OCI-LY7 (cell line): ENCODE measurements around the gene FCRL6. TPM values are rescaled to one million over a fixed set of nuclear protein-coding genes. Genes with fewer than 3 reads are reported as not detected.

Experiments used
- BruUV-seq: library from RNA; stranded (reverse); fragments of 400-500 nt; replicated peaks from 2 replicates; lab custom pipeline; 2021; lab: Mats Ljungman, UMichigan
- CTCF ChIA-PET: fragments of 300-600 bp; sonication (Branson Sonifier 250); formaldehyde crosslinking; loops from one replicate; lab custom pipeline; 2022; ENCODE audit warnings: antibody characterized with exemption; ENCODE audit not compliant: unreplicated experiment; lab: Charles Lee
- POLR2A ChIA-PET: fragments of 300-600 bp; sonication (Branson Sonifier 250); formaldehyde crosslinking; loops from one replicate; lab custom pipeline; 2022; ENCODE audit warnings: antibody characterized with exemption; lab: Charles Lee
- DNase-seq: peaks from one replicate; pipeline ENCODE4 v3.0.0-alpha.2; 2015; ENCODE audit warnings: low spot score
- H2AFZ ChIP-seq: fragments of 200-600 bp; sonication (generic), shearing (Covaris generic); 2 replicates; pipeline ENCODE4 v1.6.1; 2014; ENCODE audit warnings: mild to moderate bottlenecking, antibody characterized with exemption, low read length, moderate library complexity
- H3K27ac ChIP-seq: fragments of 200-600 bp; sonication (generic); 2 replicates; pipeline ENCODE4 v1.5.1; 2014; ENCODE audit warnings: mixed run types, low read depth, mild to moderate bottlenecking, moderate library complexity, low read length, inconsistent platforms; ENCODE audit not compliant: poor library complexity, severe bottlenecking
- H3K36me3 ChIP-seq: fragments of 200-600 bp; sonication (generic); 2 replicates; pipeline ENCODE4 v1.6.1; 2014; ENCODE audit warnings: mild to moderate bottlenecking, antibody characterized with exemption, low read length, moderate library complexity, mixed read lengths; ENCODE audit not compliant: insufficient read depth
- H3K4me1 ChIP-seq: fragments of 200-600 bp; sonication (generic); 2 replicates; pipeline ENCODE4 v1.5.1; 2014; ENCODE audit warnings: mild to moderate bottlenecking, low read length; ENCODE audit not compliant: insufficient read depth, poor library complexity, severe bottlenecking
- H3K4me2 ChIP-seq: fragments of 200-600 bp; sonication (generic); 2 replicates; pipeline ENCODE4 v1.6.1; 2014; ENCODE audit warnings: mild to moderate bottlenecking, low read length
- H3K4me3 ChIP-seq: fragments of 200-600 bp; sonication (generic); 2 replicates; pipeline ENCODE4 v1.5.1; 2014; ENCODE audit warnings: mild to moderate bottlenecking, low read depth, low read length; ENCODE audit not compliant: poor library complexity, severe bottlenecking
- H3K79me2 ChIP-seq: fragments of 200-600 bp; sonication (generic); 2 replicates; pipeline ENCODE4 v1.6.1; 2016; ENCODE audit warnings: low read depth, mild to moderate bottlenecking, low read length, moderate library complexity, mixed read lengths; ENCODE audit not compliant: insufficient read depth
- H3K9me2 ChIP-seq: fragments of 200-600 bp; sonication (generic); 2 replicates; pipeline ENCODE4 v1.6.1; 2016; ENCODE audit warnings: mild to moderate bottlenecking, low read length, mixed read lengths; ENCODE audit not compliant: insufficient read depth
- H3K9me3 ChIP-seq: fragments of 200-600 bp; sonication (generic); 2 replicates; pipeline ENCODE4 v1.6.1; 2014; ENCODE audit warnings: mild to moderate bottlenecking, mixed run types, low read length, mixed read lengths
- H4K20me1 ChIP-seq: fragments of 200-600 bp; sonication (generic); 2 replicates; pipeline ENCODE4 v1.6.1; 2014; ENCODE audit warnings: mild to moderate bottlenecking, antibody characterized with exemption, low read length, moderate library complexity, mixed read lengths; ENCODE audit not compliant: insufficient read depth
- CTCF ChIP-seq: fragments of 200-600 bp; sonication (generic); conservative IDR thresholded peaks from 2 replicates; pipeline ENCODE4 v1.5.1; 2014; ENCODE audit warnings: mild to moderate bottlenecking, antibody characterized with exemption, low read length, moderate library complexity, mixed read lengths
- EZH2phosphoT487 ChIP-seq: fragments of 200-600 bp; sonication (generic); IDR thresholded peaks from 2 replicates; pipeline ENCODE4 v1.6.1; 2018; ENCODE audit warnings: low read depth, borderline replicate concordance, mild to moderate bottlenecking, mixed run types, antibody characterized with exemption, low read length, moderate library complexity, mixed read lengths
- intact Hi-C: fragments of 100-400 bp; cut with micrococcal nuclease; formaldehyde crosslinking; loops from one replicate; pipeline ENCODE4 v1.10.0; 2022; ENCODE audit not compliant: unreplicated experiment
- total RNA-seq, 2 experiments: library from RNA; depleted of rRNA in 1 of 2; stranded (reverse); fragments of >200 nt in 1 of 2; shearing (Covaris generic) in 1 of 2; gene quantifications; 2 replicates each; pipeline ENCODE4 v1.2.3, GENCODE V29; 2014 to 2022

FCRL6 gene
- total RNA-seq, 2 experiments from 2014 or later = not detected

DNA sequence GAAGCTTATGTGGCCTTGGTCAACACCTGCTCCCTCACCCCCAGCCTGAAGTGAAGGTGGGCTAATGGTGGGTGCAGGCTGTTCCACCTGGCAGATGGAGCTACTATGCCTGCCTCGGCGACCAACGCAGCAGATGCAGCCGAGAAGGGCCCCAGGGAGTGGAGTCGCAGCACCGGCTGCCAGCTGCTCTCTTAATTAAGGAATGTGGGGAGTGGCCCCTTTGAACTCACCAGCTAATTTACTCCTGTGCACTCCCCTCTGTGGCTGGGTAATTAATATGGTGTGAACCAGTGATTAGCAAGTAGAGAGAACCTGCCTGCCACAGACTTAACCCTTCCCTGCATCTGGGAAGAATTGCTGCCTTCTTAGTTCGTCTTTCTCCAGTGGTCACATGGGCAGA lies 21.2 kb downstream of the FCRL6 start:
- H4K20me1 ChIP-seq = no peaks in the 10 kb centered on the region
- DNase-seq = no peak
- H3K4me1 ChIP-seq = no peaks in the 10 kb centered on the region
- intact Hi-C loops = no loop called here
- H3K79me2 ChIP-seq = no peaks in the 10 kb centered on the region
- no peaks in the 10 kb centered on the region for H3K9me2 ChIP-seq
- H3K36me3 ChIP-seq = no peaks in the 10 kb centered on the region
- no peak overlapping the region for H3K4me3 ChIP-seq
- no peak overlapping the region for H3K4me2 ChIP-seq
- CTCF ChIA-PET = no interaction called here
- POLR2A ChIA-PET = no interaction called here
- no peak overlapping the region for H2AFZ ChIP-seq
- no peaks in the 10 kb centered on the region for H3K9me3 ChIP-seq
- TF ChIP-seq EZH2phosphoT487 = no peak
- TF ChIP-seq CTCF = no peak
- H3K27ac ChIP-seq = no peak overlapping the region
- no TSS peak for BruUV-seq

- intact Hi-C loops = no loop called here
- Histone ChIP-seq H3K79me2 (no peaks in the 10 kb centered on the region), H4K20me1 (no peaks in the 10 kb centered on the region), H3K27ac (no peak overlapping the region), H3K4me2 (no peak overlapping the region), H3K4me3 (no peak overlapping the region), H3K9me2 (no peaks in the 10 kb centered on the region), H3K36me3 (no peaks in the 10 kb centered on the region), H2AFZ (no peak overlapping the region), H3K4me1 (no peaks in the 10 kb centered on the region), H3K9me3 (no peaks in the 10 kb centered on the region)
- BruUV-seq = no TSS peak
- TF ChIP-seq EZH2phosphoT487 (no peak), CTCF (no peak)
- no peak for DNase-seq
- CTCF ChIA-PET = no interaction called here
- POLR2A ChIA-PET = no interaction called here
Observed at GRCh38 chr1:159825564-159825963, 23.4 kb downstream of the FCRL6 start.

- no peak within 1 kb of the TSS for H3K27ac ChIP-seq
- no peaks in the 10 kb centered on the region for H4K20me1 ChIP-seq
- H3K4me3 ChIP-seq = no peak within 1 kb of the TSS
- ChIA-PET CTCF (no interaction called here), POLR2A (no interaction called here)
- intact Hi-C loops = no loop called here
- no peak within 1 kb of the TSS for H2AFZ ChIP-seq
- no peaks in the 10 kb centered on the region for H3K9me2 ChIP-seq
- H3K36me3 ChIP-seq = no peaks in the 10 kb centered on the region
- no peaks in the 10 kb centered on the region for H3K4me1 ChIP-seq
- DNase-seq = no peak
- no peak within 1 kb of the TSS for H3K4me2 ChIP-seq
- no peaks in the 10 kb centered on the region for H3K79me2 ChIP-seq
- no peaks in the 10 kb centered on the region for H3K9me3 ChIP-seq
- BruUV-seq = no TSS peak
- TF ChIP-seq EZH2phosphoT487 (no peak), CTCF (no peak)
Observed at GRCh38 chr1:159826441-159827101, 24.4 kb downstream of the FCRL6 start, which contains the start of gene SLAMF8. Gene SLAMF8 (plus strand): TSS chr1:159826873. CDS start chr1:159826899, 26 bp downstream.
